Measurements from ENCODE around the gene NCKAP5L.

NCKAP5L gene

GRCh38 chr12:49823350-49823749 is 4.9 kb downstream of the NCKAP5L start:
- DNase-seq (ENCODE audit: low read depth in 2 of 2), result no peak

DNA sequence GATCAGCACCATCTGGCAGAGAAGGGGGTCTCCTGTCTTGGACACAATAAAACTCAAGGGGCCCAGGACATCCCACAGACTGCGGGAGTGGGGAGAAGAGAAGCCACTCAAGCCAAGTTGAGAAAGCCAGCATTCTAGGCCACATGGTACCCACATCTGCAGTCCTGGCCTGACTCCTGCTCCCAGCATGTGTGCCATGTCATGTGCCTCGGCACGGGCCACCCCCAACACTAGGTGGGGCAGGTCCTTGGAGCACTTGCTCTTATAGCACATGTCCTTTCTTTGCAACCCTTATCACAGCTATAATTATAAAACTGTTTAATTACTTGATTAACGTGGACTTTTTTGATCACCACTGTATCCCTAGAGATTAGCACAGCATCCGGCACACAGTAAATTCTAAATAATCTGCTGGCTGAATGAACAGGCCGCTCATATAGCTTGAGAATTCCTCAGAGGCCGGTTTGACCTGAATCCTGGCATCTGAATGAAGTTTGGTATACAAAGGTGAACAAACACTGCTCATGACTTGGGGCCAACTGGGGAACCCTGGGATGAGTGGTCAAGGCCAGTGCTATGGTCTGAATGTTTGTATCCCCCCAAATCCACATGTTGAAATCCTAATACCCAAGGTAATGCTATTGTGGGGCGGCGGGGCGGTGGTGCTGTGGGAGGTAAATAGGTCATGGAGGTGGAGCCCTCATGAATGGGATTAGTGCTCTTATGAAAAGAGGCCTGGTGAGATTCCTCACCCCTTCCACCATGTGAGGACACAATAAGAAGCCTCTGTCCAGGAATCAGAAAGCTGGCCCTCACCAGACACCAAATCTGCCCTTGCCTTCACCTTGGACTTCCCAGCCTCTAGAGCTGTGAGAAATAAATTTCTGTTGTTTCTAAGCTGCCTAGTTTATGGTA is 6.6 kb downstream of the NCKAP5L start:
- DNase-seq (ENCODE audit: low read depth in 2 of 2), result no peak

DNA sequence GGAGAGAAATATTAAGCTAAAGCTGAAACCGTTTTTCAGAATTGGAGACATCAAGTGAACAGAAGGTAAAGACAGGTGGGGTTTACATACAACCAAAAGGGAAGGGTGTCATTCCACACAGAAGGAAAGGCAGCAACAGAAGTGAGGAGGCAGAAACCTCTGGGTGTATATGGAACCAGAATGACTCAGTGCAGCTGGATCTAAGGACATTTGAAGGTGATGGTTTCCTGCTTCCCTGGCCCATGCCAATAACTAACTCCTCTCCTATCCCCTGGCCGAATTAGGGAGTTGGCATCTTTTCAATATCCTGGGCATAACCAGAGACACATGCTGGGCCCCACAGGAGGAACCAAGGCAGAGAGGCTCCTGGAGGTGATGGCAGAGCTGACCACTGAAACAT is 8.4 kb downstream of the NCKAP5L start:
- no peak for DNase-seq (ENCODE audit: low read depth in 2 of 2)

GRCh38 chr12:49818241-49818895 is 9.8 kb downstream of the NCKAP5L start:
- DNase-seq (ENCODE audit: low read depth in 2 of 2), result no peak

- no peak for DNase-seq (ENCODE audit: low read depth in 2 of 2)
Observed at GRCh38 chr12:49813131-49813530, 15.1 kb downstream of the NCKAP5L start.

GRCh38 chr12:49811961-49812401 is 16.2 kb downstream of the NCKAP5L start:
- DNase-seq (ENCODE audit: low read depth in 2 of 2), result no peak

GRCh38 chr12:49811136-49811535 is 17.1 kb downstream of the NCKAP5L start:
- no peak for DNase-seq (ENCODE audit: low read depth in 2 of 2)

DNA sequence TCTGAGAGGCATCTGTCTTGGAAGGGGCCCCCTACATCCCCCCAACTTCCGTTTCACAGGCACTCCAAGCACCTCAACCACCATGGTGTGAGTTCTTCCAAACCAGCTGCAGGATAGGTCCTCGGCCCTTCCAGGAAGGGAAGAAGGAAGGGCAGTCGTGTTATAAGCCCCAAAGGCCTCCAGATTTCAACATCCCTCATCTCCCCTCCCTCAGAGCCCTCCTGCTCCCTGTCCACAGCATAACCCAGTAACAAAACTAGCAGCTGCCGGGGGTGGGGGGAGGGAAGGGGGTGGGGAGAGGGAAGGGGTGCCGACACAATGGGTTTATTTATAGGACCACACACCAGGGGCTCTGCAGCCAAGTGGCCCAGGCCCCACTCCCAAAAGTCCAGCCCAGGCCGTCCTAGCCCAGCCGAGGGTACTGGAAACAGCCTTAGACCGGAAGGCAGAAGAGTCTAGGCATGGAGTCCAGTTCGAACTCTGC is 18.3 kb downstream of the NCKAP5L start:
- no peak for DNase-seq (ENCODE audit: low read depth in 2 of 2)

- DNase-seq (ENCODE audit: low read depth in 2 of 2), result no peak
Observed at GRCh38 chr12:49809381-49809905, 18.8 kb downstream of the NCKAP5L start.

- DNase-seq (ENCODE audit: low read depth in 2 of 2), result no peak
Observed at GRCh38 chr12:49808686-49809380, 19.4 kb downstream of the NCKAP5L start.

GRCh38 chr12:49807991-49808580 is 20.1 kb downstream of the NCKAP5L start:
- no peak for DNase-seq (ENCODE audit: low read depth in 2 of 2)

DNA sequence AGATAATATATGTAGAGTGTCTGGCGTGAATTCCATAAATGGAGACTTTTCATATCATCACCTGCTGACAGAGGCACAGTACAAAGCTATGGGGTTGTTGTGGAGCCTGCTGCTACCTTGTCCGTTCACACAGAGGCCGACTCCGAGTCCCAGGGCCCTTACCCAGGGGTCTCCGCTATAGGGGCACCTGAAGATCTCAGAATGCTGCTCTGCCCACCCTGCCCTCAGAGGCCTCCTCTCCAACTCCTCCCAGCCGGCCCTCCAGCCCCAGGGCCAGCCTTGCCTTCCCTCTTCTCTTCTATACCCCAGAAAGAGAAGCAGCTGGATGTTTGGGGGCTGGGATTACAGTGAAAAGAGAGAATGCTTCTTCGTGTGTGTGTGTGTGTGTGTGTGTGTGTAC is 21.3 kb downstream of the NCKAP5L start:
- DNase-seq (ENCODE audit: low read depth in 2 of 2), result no peak

- no peak for DNase-seq (ENCODE audit: low read depth in 2 of 2)
Observed at GRCh38 chr12:49806321-49806813, 21.8 kb downstream of the NCKAP5L start.

DNA sequence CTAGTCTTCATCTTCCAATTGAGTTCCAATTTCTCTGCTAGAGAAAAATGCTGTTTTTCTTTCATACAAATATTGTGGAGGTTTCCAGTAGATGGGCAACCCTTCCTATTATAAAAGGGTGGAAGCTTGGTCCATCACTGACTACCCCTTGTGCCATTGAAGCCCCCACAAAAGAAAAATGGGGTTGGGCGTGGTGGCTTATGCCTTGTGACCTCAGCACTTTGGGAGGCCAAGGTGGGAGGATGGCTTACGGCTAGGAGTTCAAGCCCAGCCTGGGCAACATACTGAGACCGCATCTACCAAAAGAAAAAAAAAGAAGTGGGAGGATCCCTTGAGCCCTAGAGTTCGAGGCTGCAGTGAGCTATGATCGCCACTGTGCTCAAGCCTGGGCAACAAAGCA is 22.8 kb downstream of the NCKAP5L start:
- no peak for DNase-seq (ENCODE audit: low read depth in 2 of 2)

DNA sequence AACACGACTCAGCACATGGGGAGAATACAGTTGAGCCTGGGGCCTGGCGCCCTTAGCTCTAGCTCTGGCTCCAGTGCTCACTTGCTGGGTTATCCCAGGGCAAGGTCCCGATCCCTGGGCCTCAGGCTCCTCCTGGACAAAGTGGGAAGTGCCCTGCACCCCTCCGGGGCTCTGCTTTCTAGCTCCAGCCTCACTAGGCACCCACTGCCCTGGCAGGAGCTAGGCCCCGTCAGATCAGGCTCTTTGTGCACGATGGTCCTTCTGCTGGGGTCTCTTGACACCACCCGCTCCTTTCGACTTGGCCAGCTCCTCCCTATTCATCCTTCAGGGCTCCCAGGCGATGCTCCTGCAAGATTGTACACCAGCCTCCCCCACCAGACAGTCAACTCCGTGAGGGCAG is 23.4 kb downstream of the NCKAP5L start:
- no peak for DNase-seq (ENCODE audit: low read depth in 2 of 2)

- DNase-seq (ENCODE audit: low read depth in 2 of 2), result no peak
Observed at GRCh38 chr12:49803693-49804450, 24.3 kb downstream of the NCKAP5L start.

GRCh38 chr12:49801141-49802063 is 26.8 kb downstream of the NCKAP5L start:
- no peak for DNase-seq (ENCODE audit: low read depth in 2 of 2)

DNA sequence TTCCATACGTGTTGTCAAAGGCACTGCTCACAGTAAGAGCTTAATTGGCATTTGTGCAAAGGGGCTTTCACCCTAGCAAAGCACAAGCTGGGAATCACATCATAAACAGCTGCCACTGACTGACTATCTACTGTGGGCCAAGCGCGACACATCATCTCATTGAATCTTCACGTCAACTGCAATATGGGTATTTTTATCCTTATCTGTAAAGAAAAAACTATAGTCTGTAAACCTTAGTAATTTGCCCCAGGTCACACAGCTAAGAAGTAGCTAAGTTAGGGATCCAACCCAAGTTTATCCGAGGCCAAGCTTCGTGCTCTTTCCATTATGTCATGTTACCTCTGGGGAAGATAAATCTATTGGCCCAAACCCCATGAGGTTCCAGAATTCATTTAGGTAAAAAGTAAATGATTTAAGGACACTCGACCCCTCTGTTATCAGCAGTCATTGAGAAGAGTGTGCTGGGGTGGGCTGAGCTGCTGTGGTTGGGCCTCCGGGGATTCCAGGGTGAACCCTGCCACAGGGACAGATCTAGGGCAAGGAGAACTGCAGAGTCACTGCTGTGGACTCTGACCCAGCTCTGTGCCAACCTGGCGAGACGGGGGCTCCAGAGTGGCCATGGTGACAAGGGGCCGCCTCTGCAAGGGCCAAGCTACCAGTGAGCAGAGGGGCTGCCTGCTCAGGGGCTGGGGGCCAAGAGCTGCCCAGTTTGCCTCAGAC is 27.6 kb downstream of the NCKAP5L start:
- no peak for DNase-seq (ENCODE audit: low read depth in 2 of 2)

DNA sequence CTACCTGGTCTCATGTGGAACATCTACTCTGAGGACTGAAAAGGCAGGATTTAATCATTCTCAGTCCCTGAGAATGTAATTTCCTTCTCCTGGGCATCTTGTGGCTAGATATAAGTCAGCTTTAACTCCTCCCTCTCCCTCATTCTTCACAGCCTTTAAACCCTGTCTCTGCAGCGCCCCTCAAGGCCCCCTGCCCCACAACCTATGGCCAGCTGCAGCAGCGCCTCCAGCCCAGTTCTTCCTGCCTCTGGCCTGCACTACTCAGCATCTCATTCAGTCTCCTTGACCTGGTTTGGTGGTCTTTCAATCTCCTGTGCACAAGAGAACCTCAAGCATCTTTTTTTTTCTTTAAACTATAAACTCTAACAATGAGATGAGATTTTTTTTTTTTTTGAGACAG is 29.3 kb downstream of the NCKAP5L start:
- DNase-seq (ENCODE audit: low read depth in 2 of 2), result no peak
